ENCODE results near the gene CCR3.

GRCh38 chr3:46205286-46205960, 36.8 kb upstream of the CCR3 start:
- TF ChIP-seq CTCF (conservative IDR thresholded peaks at IDR 0.05; ENCODE audit: low read depth, low read length) = no peak
- TF ChIP-seq EZH2phosphoT487 (IDR thresholded peaks at IDR 0.05; ENCODE audit: borderline replicate concordance, low read length) = no peak
